ENCODE measurements around the gene TUBGCP4. TPM values are rescaled to one million over a fixed set of nuclear protein-coding genes. Genes with fewer than 3 reads are reported as not detected.

Gene TUBGCP4
- total RNA-seq, 6 donors from 2014 or later = 5.2 to 20.2 (median 17.0) TPM

DNA sequence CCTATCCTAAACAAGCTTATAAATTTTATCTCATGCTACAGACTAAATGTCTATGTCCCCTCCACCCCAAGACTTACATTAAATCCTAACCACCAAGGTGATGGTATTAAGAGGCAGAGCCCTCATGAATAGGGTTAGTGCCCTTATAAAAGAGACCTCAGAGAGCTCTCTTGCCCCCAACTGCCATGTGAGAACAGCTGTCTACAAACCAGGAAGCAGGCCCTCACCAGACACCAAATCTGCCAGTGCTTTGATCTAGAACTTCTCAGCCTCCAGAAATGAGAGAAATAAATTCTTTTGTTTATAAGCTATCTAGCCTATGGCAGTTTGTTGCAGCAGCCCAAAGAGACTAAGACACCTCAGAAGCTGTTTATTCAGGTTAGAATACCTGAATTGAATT lies 63.5 kb downstream of the TUBGCP4 start:
- Histone ChIP-seq H3K27me3 (no peaks in the 10 kb centered on the region), H3K36me3 (peaks cover 3 to 67% (median 20%) of the 10 kb centered on the region in 4 donors), H3K9me3 (no peaks in the 10 kb centered on the region), H3K4me3 (no peak overlapping the region), H3K4me1 (no peaks in the 10 kb centered on the region), H3K27ac (no peak overlapping the region)
- DNase-seq (no peak), ATAC-seq (ENCODE audit: low FRiP score in 2 of 2) (no peak)
- TF ChIP-seq EP300 (IDR thresholded peaks at IDR 0.05) (no peak), POLR2AphosphoS5 (IDR thresholded peaks at IDR 0.05) (no peak), POLR2A (IDR thresholded peaks at IDR 0.05) (no peak)
- TF ChIP-seq, protein P1, sequence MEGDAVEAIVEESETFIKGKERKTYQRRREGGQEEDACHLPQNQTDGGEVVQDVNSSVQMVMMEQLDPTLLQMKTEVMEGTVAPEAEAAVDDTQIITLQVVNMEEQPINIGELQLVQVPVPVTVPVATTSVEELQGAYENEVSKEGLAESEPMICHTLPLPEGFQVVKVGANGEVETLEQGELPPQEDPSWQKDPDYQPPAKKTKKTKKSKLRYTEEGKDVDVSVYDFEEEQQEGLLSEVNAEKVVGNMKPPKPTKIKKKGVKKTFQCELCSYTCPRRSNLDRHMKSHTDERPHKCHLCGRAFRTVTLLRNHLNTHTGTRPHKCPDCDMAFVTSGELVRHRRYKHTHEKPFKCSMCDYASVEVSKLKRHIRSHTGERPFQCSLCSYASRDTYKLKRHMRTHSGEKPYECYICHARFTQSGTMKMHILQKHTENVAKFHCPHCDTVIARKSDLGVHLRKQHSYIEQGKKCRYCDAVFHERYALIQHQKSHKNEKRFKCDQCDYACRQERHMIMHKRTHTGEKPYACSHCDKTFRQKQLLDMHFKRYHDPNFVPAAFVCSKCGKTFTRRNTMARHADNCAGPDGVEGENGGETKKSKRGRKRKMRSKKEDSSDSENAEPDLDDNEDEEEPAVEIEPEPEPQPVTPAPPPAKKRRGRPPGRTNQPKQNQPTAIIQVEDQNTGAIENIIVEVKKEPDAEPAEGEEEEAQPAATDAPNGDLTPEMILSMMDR (IDR thresholded peaks at IDR 0.05) = no peak

DNA sequence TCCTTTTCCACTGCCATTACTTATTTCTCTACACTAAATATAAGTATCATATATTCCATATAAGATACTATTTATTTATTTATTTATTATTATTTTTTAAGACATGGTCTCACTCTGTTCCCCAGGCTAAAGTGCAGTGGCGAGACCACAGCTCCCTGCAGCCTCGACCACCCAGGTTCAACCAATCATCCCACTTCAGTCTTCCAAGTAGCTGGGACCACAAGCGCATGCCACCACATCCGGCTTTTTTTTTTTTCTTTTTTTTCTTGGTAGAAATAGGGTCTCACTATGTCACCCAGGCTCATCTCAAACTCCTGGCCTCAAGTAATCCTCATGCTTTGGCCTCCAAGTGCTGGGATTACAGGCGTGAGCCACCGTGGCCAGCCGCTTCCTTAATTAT lies 65.5 kb downstream of the TUBGCP4 start:
- DNase-seq (no peak), ATAC-seq (ENCODE audit: low FRiP score in 2 of 2) (no peak)
- Histone ChIP-seq H3K9me3 (no peaks in the 10 kb centered on the region), H3K4me3 (no peak overlapping the region), H3K27me3 (no peaks in the 10 kb centered on the region), H3K27ac (no peak overlapping the region), H3K36me3 (peaks cover 3 to 61% (median 20%) of the 10 kb centered on the region in 4 donors), H3K4me1 (peaks cover 0 to 2% (median 0%) of the 10 kb centered on the region in 4 donors)
- TF ChIP-seq EP300 (IDR thresholded peaks at IDR 0.05) (no peak), POLR2AphosphoS5 (IDR thresholded peaks at IDR 0.05) (no peak), POLR2A (IDR thresholded peaks at IDR 0.05) (no peak)
- TF ChIP-seq, protein P1 (IDR thresholded peaks at IDR 0.05) = no peak
- WGBS, 2 donors = 97 to 99% methylated on average over 7 of the region's 7 CpGs

DNA sequence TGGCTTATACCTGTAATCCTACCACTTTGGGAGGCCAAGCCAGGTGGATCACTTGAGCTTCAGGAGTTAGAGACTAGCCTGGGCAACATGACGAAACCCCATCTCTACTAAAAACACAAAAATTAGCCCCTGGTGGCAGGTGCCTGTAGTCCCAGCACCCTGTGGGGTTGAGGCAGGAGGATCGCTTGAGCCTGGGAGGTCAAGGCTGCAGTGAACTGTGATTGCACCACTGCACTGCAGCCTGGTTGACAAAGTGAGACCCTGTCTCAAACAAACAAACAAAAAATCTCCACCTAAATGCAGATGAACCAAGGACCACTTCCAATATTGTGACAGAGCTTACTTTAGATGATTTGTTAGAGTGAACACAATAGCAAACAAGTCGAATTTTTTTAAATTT lies 68.4 kb downstream of the TUBGCP4 start:
- H3K9me3 ChIP-seq = no peaks in the 10 kb centered on the region
- no peak overlapping the region for H3K27ac ChIP-seq
- H3K36me3 ChIP-seq = peaks cover 3 to 40% (median 11%) of the 10 kb centered on the region in 4 donors
- ATAC-seq (ENCODE audit: low FRiP score in 2 of 2) (no peak), DNase-seq (no peak)
- H3K4me3 ChIP-seq = no peak overlapping the region
- peaks cover 0 to 2% (median 0%) of the 10 kb centered on the region in 4 donors for H3K4me1 ChIP-seq
- no peaks in the 10 kb centered on the region for H3K27me3 ChIP-seq
- 84 to 91% methylated on average over 3 of the region's 3 CpGs for WGBS, 2 donors
- TF ChIP-seq EP300 (IDR thresholded peaks at IDR 0.05) = no peak

DNA sequence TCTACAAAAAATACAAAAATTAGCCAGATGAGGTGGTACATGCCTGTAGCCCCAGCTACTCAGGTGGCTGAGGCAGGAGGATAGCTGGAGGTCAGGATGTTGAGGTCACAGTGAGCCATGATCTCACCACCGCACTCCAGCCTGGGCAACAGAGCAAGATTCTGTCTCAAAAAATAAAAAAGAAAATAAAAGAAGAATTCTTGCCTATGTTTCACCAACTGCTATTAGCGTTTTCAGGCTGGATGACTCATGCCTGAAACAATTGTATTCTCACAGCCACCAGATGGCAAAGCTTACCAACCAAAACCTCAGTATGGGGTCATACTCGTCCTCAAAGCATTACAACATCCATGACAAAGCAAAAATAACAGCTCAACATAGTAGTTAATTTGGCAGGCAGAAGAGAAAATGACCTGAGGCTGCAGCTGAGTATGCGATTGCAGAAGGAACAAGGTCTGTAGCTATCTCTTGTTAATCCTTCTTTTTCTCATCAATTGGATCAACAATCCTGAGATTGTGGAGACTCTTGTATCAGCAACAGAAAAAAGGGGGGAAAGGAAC lies 69.9 kb downstream of the TUBGCP4 start:
- Histone ChIP-seq H3K36me3 (peaks cover 3 to 37% (median 11%) of the 10 kb centered on the region in 4 donors), H3K27ac (peak overlapping the region in 3 of 4 donors; percentile 18 to 59 (median 28)), H3K4me3 (no peak overlapping the region), H3K27me3 (no peaks in the 10 kb centered on the region), H3K9me3 (no peaks in the 10 kb centered on the region), H3K4me1 (peaks cover 0 to 2% (median 0%) of the 10 kb centered on the region in 4 donors)
- peak in 1 of 2 donors; percentile 95 for ATAC-seq (ENCODE audit: low FRiP score in 2 of 2)
- WGBS, 2 donors = 34 to 36% methylated on average over 4 of the region's 4 CpGs
- DNase-seq = peak in 1 of 2 donors; percentile 29
- TF ChIP-seq EP300 (IDR thresholded peaks at IDR 0.05) = peak in 1 of 4 donors; percentile 30
- TF ChIP-seq, protein P1 (IDR thresholded peaks at IDR 0.05) = peak; percentile 15 to 76 (median 58)
- TF ChIP-seq POLR2AphosphoS5 (IDR thresholded peaks at IDR 0.05) = peak in 1 of 2 donors; percentile 55
- TF ChIP-seq POLR2A (IDR thresholded peaks at IDR 0.05) = no peak

DNA sequence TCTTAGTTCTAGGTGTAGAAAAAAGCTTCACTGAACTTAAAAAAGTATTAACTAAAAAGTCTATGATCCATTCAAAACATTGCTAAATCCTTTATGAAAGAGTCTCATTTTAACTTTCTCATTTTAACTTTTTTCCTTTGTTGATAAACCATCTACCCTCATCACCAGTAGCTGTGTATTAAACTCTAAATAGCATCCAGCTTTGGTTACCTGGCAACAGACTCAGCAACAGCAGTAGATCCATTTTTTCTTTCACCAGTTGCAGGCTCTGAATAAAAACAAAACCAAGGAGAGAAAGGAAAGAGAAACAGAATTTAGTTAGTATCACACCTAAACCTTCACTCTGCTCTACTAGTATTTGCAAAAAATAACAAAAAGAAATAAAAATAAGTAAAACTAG lies 70.4 kb downstream of the TUBGCP4 start:
- Histone ChIP-seq H3K27ac (peak overlapping the region in 1 of 4 donors; percentile 7), H3K27me3 (no peaks in the 10 kb centered on the region), H3K4me3 (no peak overlapping the region), H3K4me1 (peaks cover 0 to 2% (median 0%) of the 10 kb centered on the region in 4 donors), H3K36me3 (peaks cover 3 to 35% (median 13%) of the 10 kb centered on the region in 4 donors), H3K9me3 (no peaks in the 10 kb centered on the region)
- DNase-seq (no peak), ATAC-seq (ENCODE audit: low FRiP score in 2 of 2) (no peak)
- TF ChIP-seq POLR2A (IDR thresholded peaks at IDR 0.05) (no peak), EP300 (IDR thresholded peaks at IDR 0.05) (no peak), POLR2AphosphoS5 (IDR thresholded peaks at IDR 0.05) (no peak)
- TF ChIP-seq, protein P1 (IDR thresholded peaks at IDR 0.05) = no peak
